Endothelial cell of hepatic sinusoid (primary cell): Measurements from ENCODE around the gene FOXK1.

Experiments
- in situ Hi-C: cut with HindIII; loops from 2 replicates; pipeline ENCODE4 v1.10.0; 2017; ENCODE audit warnings: low sequenced_read_pairs

Gene FOXK1

GRCh38 chr7:4758111-4758510 lies 76.0 kb downstream of the FOXK1 start:
- in situ Hi-C loops = no loop called here

- in situ Hi-C loops = no loop called here
These were observed 76.7 kb downstream of the FOXK1 start for GRCh38 chr7:4758791-4759190.

GRCh38 chr7:4759211-4759610 lies 77.1 kb downstream of the FOXK1 start:
- in situ Hi-C loops = no loop called here

GRCh38 chr7:4760952-4761351 lies 78.9 kb downstream of the FOXK1 start:
- in situ Hi-C loops = no loop called here

GRCh38 chr7:4762121-4763055 lies 80.3 kb downstream of the FOXK1 start:
- in situ Hi-C loops = no loop called here

GRCh38 chr7:4763091-4763793 lies 81.1 kb downstream of the FOXK1 start:
- in situ Hi-C loops = no loop called here

- in situ Hi-C loops = no loop called here
These were observed 81.7 kb downstream of the FOXK1 start for GRCh38 chr7:4763794-4764185.

GRCh38 chr7:4764402-4765007 lies 82.4 kb downstream of the FOXK1 start:
- in situ Hi-C loops = no loop called here

- in situ Hi-C loops = no loop called here
These were observed 83.8 kb downstream of the FOXK1 start for GRCh38 chr7:4765776-4766490.

GRCh38 chr7:4766666-4767519 lies 84.8 kb downstream of the FOXK1 start:
- in situ Hi-C loops = no loop called here

GRCh38 chr7:4768597-4769569 lies 86.8 kb downstream of the FOXK1 start:
- in situ Hi-C loops = no loop called here

GRCh38 chr7:4769761-4770160 lies 87.7 kb downstream of the FOXK1 start:
- in situ Hi-C loops = no loop called here

- in situ Hi-C loops = no loop called here
These were observed 88.8 kb downstream of the FOXK1 start for GRCh38 chr7:4770886-4771285.

GRCh38 chr7:4771737-4772136 lies 89.6 kb downstream of the FOXK1 start:
- in situ Hi-C loops = no loop called here

GRCh38 chr7:4772306-4772705 lies 90.2 kb downstream of the FOXK1 start:
- in situ Hi-C loops = no loop called here

GRCh38 chr7:4774007-4774406 lies 91.9 kb downstream of the FOXK1 start:
- in situ Hi-C loops = no loop called here

- in situ Hi-C loops = no loop called here
These were observed 92.7 kb downstream of the FOXK1 start for GRCh38 chr7:4774658-4775249.

GRCh38 chr7:4775250-4775847 lies 93.3 kb downstream of the FOXK1 start, which contains the start of gene AP5Z1:
TSS of gene AP5Z1 (plus strand) at chr7:4775623. CDS start at chr7:4775716, 93 bp downstream.
- in situ Hi-C loops = no loop called here
